GM18867 (cell line): ENCODE results near the gene VN1R5.

ENCODE experiments used
- ATAC-seq: cut with Tn5 transposase; IDR thresholded peaks from one replicate; pipeline ENCODE4 v1.9.1; 2021; ENCODE audit warnings: mild to moderate bottlenecking, moderate library complexity; ENCODE audit not compliant: unreplicated experiment

VN1R5 gene

GRCh38 chr1:247299723-247300381, 44.0 kb downstream of the VN1R5 start:
- no peak for ATAC-seq

- no peak for ATAC-seq
Measured at GRCh38 chr1:247300491-247301175, 44.8 kb downstream of the VN1R5 start.

GRCh38 chr1:247301176-247301540, 45.3 kb downstream of the VN1R5 start:
- no peak for ATAC-seq

GRCh38 chr1:247303216-247303615, 47.3 kb downstream of the VN1R5 start:
- no peak for ATAC-seq

- ATAC-seq: no peak
Measured at GRCh38 chr1:247304031-247304430, 48.2 kb downstream of the VN1R5 start.
